Measurements from ENCODE around the gene NMRK2.

The NMRK2 gene

GRCh38 chr19:3982701-3983541 is 50.1 kb downstream of the NMRK2 start:
- no peak for DNase-seq

- DNase-seq = no peak
Measured at GRCh38 chr19:3983542-3983914, 50.7 kb downstream of the NMRK2 start.

DNA sequence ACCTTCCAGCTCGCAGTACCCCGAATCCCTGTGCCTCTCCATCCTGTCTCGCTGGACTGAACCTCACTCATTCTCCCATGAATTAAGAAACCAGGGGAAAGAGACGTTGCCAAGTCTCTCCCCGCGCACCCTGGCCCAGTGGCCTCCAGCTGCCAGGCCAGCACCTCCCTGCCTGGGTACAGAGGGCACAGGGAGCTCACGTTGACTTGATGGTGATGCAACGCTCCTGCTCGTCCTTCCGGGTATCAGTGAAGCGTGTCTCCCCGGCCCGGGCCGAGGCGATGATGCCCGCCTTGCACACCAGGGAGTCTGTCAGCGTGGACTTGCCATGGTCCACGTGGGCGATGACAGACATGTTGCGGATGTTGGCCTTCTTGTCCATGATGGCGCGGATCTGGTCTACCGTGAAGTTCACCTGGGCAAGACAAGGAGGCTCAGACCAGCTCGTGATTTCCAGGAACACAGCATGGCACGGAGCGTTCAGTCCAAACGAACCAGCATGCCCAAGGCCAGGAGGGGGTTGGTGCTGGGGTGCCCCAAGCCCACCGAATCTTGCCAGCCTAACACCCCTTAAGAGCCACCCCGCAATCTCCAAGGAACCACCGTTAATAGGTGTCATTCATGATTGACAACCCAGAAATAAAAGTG is 51.2 kb downstream of the NMRK2 start:
- no peak for DNase-seq

DNA sequence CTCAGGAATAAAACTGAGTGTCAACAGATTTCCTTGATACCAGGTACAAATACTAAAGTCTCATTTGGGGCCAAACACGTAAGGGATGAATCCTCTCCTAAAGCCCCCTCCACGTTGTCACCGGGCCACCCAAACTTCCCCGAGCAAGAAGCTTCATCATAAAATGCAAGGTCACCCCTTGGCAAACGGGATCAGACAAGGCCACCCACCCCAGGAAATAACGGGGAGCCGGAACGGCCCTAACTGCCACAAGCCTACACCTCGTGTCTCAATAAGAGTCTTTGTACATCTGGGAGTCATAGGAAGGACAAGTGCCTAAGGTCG is 51.7 kb downstream of the NMRK2 start:
- DNase-seq = no peak

GRCh38 chr19:3984908-3985642 is 52.2 kb downstream of the NMRK2 start, which contains the start of gene EEF2:
Gene EEF2, minus strand, starts transcription at chr19:3985463. Its CDS starts 83 bp downstream, at chr19:3985380.
- DNase-seq = peak; percentile 74

DNA sequence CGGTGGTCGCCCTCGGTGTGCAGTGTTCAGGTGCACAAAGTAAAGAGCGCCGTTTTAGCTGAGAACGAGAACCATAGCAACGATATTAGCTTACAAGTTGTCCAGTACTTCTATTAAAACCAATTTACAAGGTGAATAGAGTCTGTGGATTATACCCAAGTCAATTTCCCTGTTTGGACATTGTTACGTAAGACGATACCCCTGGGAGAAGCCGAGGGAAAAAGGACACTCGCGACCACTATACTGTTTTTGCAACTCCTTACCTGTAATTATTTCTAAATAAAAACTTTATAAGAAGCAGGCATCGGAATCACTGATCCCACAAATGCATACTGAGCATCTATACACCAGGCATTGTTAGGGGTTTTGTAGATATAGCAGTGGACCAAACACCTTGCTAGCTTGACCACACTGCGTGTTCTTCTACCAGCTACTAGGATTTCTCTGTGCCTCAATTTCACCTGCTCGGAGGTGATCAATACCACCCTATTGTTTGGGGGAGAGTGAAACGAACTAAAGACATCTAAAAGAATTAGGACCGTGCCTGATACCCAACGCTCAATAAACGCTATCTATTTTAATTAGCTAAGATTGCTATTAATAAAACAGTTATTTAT is 52.9 kb downstream of the NMRK2 start:
- no peak for DNase-seq

- DNase-seq = peak; percentile 71
Measured at GRCh38 chr19:3986260-3987041, 53.6 kb downstream of the NMRK2 start.

DNA sequence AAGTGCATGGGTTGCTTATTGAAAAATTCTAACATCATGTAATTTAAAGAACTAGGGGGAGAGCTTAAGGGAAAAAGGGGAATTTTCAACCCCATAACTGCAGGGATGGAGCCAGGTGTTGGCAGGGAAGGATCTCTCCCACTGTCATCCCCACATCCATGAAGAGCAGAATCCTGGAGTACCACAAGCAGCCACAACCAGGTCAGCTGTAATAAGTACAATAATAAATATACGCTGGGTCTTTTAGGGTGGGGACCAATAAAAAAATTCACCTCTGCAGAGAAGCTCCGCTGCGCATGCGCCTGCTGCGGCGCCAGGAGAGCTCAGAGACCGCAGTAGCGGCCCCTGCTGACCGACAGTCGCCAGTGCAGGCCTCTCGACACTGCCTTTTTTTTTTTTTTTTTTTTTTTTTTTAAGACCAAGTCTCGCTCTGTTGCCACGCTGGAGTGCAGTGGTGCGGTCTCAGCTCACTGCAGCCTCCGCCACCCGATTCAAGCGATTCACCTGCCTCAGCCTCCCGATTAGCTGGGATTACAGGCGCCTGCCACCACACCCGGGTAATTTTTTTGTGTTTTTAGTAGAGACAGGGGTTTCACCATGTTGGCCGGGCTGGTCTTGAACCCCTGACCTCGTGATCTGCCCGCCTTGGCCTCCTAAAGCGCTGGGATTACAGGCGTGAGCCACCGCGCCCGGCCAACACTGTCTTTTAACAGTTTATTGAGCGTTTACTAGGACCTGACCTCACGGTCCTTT is 54.9 kb downstream of the NMRK2 start:
- DNase-seq = peak; percentile 84

GRCh38 chr19:3990815-3991117 is 57.9 kb downstream of the NMRK2 start:
- DNase-seq = no peak
